ENCODE measurements around the gene TUBGCP3.

Gene TUBGCP3

DNA sequence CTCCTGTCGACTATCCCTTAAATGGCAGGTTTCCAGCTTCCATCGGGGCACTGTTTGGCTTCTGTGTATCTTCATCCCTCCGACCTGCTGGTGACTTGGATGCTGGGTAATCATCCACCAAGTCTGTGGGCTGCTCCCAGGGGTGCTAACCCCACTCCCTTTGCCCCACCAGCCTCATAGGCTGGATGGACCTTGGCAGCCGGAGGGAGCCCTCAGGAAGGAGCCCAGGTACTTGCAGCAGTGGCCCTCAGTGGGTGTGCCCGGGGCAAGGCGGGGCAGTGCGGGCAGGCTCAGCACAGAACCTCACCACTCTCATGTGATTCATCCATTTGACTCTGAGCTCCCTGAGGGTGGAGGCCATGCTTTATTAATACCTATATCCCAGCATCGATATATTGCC, 27.4 kb upstream of the TUBGCP3 start:
- TF ChIP-seq, protein P1, sequence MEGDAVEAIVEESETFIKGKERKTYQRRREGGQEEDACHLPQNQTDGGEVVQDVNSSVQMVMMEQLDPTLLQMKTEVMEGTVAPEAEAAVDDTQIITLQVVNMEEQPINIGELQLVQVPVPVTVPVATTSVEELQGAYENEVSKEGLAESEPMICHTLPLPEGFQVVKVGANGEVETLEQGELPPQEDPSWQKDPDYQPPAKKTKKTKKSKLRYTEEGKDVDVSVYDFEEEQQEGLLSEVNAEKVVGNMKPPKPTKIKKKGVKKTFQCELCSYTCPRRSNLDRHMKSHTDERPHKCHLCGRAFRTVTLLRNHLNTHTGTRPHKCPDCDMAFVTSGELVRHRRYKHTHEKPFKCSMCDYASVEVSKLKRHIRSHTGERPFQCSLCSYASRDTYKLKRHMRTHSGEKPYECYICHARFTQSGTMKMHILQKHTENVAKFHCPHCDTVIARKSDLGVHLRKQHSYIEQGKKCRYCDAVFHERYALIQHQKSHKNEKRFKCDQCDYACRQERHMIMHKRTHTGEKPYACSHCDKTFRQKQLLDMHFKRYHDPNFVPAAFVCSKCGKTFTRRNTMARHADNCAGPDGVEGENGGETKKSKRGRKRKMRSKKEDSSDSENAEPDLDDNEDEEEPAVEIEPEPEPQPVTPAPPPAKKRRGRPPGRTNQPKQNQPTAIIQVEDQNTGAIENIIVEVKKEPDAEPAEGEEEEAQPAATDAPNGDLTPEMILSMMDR (IDR thresholded peaks at IDR 0.05; ENCODE audit: low read depth, low read length) = no peak
- no peak overlapping the region for H3K4me3 ChIP-seq (ENCODE audit: low read depth, low read length)

DNA sequence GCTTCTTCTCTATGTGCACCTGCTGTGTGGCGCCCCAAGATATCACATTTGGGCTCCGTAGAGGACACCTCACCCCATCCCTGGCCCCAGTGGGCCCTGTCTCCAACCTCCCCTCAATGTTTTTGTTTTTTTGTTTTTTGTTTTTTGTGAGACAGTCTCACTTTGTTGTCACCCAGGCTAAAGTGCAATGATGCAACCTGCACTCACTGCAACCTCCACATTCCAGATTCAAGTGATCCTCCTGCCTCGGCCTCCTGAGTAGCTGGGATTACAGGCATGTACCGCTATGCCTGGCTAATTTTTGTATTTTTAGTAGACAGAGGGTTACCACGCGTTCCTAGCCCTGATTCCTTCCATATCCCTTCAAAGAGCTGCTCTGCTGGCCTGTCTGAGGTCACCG, 26.9 kb upstream of the TUBGCP3 start:
- TF ChIP-seq, protein P1 (IDR thresholded peaks at IDR 0.05; ENCODE audit: low read depth, low read length) = no peak
- no peak overlapping the region for H3K4me3 ChIP-seq (ENCODE audit: low read depth, low read length)

DNA sequence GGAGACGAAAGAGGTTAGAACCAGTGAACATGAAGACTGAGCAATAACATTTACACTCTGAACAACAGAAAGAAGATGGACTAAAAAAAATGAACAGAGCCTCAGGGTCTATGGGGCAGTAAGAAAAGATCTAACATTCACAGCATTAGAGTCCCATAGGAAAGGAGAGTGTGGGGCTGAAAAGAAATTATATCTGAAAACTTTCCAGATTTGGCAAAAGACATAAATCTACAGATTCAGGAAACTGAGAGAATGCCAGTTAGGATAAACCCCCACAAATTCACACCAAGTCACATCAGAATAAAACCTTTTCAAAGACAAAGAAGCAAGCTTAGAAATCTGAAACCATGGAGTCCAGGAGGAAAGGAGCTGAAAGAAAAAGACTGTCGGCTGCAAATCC, 20.3 kb upstream of the TUBGCP3 start:
- TF ChIP-seq, protein P1 (IDR thresholded peaks at IDR 0.05; ENCODE audit: low read depth, low read length) = no peak

DNA sequence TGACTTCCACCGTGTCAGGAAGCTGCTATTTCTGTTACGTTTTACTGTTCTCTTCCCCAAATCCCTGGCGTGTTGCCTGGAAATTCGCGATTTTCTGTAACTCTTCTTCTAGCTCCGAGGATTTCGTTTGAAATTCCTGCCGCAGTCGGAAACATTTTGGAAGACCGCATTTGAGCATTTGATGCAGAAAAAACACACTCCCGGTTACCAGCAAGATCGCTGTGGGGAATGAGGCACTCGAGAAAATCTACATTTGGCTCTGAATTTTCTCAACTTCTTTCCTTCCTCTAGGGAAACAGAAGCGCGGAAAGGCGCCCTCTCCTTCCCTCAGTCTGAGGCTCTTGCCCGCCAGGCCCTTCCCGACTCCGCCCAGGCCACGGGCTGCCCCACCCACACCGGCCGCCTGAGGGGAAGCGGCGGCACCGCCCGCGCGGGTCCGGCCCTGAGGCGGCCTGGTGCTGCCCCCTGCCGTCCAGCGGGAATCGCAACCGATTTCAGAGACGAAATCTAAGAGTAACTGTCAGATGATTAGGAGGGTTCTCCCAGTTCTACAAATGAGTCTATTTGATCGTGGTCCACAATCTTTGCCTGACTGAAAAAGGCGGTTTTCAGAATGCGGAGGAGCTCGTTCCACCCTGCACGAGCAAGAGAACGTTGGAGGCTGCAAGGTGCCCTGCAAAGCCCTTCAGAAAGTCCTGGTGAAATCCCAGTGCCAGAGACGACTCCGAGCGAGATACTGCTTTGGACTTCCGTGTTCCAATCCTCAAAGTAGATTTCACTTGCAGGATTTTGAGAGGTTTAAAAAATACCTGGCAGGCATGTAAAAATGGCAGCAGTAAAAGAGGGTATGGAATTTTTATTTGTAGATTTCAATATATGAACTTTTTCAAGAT, 18.4 kb upstream of the TUBGCP3 start:
- H3K4me3 ChIP-seq (ENCODE audit: low read depth, low read length) = peak overlapping the region; percentile 62
- TF ChIP-seq, protein P1 (IDR thresholded peaks at IDR 0.05; ENCODE audit: low read depth, low read length) = peak; percentile 88

More for the DNA sequence above, 20.3 kb upstream of the TUBGCP3 start:
- no peak overlapping the region for H3K4me3 ChIP-seq (ENCODE audit: low read depth, low read length)

DNA sequence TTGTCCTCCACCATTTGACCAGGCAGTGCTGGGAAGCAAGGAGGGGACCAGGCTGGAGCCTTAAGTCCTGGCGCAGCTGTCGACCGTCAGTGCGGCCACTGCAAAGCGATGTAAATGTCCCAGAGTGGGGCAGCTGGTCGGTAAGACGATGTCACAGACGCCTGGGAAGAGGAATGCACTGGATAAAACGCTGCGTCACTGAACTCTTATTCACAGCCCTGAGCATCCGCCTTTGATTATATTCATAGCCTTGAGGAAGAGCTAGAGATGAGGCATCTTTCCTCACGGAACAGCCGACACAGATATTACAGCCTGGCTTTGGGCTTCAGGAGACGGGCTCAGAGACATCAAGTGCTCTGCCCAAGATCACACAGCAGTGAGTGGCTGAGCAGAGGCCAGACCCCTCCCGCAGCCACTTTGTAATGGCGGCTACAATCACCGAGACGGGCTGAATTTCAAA, 17.6 kb upstream of the TUBGCP3 start:
- TF ChIP-seq, protein P1 (IDR thresholded peaks at IDR 0.05; ENCODE audit: low read depth, low read length) = no peak
- peak overlapping the region; percentile 62 for H3K4me3 ChIP-seq (ENCODE audit: low read depth, low read length)

DNA sequence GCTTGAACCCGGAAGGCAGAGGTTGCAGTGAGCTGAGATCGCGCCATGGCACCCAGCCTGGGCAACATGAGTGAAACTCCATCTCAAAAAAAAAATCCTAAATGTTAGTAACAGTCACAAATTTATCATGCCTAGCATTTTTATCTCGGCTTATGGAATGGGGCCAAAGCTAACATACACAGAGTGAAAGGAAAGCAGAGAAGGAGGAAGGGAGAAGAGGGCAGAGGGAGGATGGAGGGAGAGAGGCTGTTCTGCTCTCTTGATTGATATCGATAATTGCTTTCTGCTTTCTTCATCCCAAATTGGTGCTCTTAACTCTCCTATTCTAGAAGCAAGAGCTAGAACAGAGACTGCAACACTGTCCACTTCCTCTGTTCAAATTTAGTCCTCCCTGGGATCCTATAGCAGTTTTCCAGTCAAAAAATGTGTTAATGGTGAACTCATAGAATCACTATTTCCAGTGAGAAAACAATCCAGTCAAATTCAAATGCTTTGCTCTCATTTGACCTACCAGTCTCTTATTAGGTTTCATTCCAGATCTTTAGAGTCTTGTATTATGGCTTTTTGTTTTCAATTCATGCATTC, 15.8 kb upstream of the TUBGCP3 start:
- TF ChIP-seq, protein P1 (IDR thresholded peaks at IDR 0.05; ENCODE audit: low read depth, low read length) = no peak
- H3K4me3 ChIP-seq (ENCODE audit: low read depth, low read length) = no peak overlapping the region

DNA sequence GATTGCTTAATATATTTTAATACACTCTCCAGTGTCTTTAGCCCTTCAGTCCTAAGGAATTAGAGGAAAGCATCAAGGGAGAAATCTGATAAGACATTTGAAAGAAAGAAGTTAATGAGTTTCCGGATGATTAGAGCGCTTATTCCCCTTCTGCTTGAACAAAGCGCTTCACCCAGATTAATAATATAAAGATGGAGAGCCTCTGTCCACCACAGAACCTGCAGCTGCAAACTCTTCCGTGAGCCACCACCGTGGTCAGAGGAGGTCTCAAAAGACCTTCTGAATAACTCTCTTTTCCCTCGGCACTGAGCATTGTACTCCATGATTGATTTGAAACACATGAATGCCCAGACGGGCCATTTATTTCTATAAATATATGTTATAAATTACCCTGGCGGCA, 14.2 kb upstream of the TUBGCP3 start:
- no peak overlapping the region for H3K4me3 ChIP-seq (ENCODE audit: low read depth, low read length)
- TF ChIP-seq, protein P1 (IDR thresholded peaks at IDR 0.05; ENCODE audit: low read depth, low read length) = no peak

Measured in WI38 (cell line).